OCI-LY3 (cell line): Measurements from ENCODE around the gene ISOC1.

ENCODE experiments used
- CTCF ChIP-seq: fragments of 200-600, 300-600 bp; sonication (generic); IDR thresholded peaks from 2 replicates; pipeline ENCODE4 v1.5.1; 2014; ENCODE audit warnings: antibody characterized with exemption, low read length, low read depth
- EZH2phosphoT487 ChIP-seq: fragments of 200-600 bp; shearing (Covaris generic); IDR thresholded peaks from 2 replicates; pipeline ENCODE4 v1.6.1; 2018; ENCODE audit warnings: antibody characterized with exemption, mixed run types, low read depth

- TF ChIP-seq CTCF = no peak
- TF ChIP-seq EZH2phosphoT487 = no peak
Observed at GRCh38 chr5:129048509-129048908, 46.0 kb upstream of the ISOC1 start.
